ENCODE data around the gene DMAC2L. TPM values are rescaled to one million over a fixed set of nuclear protein-coding genes. Genes with fewer than 3 reads are reported as not detected.

Gene DMAC2L
- total RNA-seq, 1 donor from 2014 or later: 10.8 TPM

GRCh38 chr14:50272498-50272897 is 39.6 kb upstream of the DMAC2L start:
- Histone ChIP-seq H3K27me3 (ENCODE audit: control insufficient read depth, insufficient read depth, low read length) (no peaks in the 10 kb centered on the region), H3K36me3 (ENCODE audit: control insufficient read depth, insufficient read depth, low read length) (no peaks in the 10 kb centered on the region), H3K4me3 (ENCODE audit: low read depth, low read length) (no peak overlapping the region)
- FAIRE-seq (no peak), DNase-seq (ENCODE audit: low read depth) (peak; percentile 5)
- TF ChIP-seq CTCF (IDR thresholded peaks at IDR 0.05; ENCODE audit: insufficient read depth, low read length, severe bottlenecking): no peak

- Histone ChIP-seq H3K27me3 (ENCODE audit: control insufficient read depth, insufficient read depth, low read length) (no peaks in the 10 kb centered on the region), H3K4me3 (ENCODE audit: low read depth, low read length) (no peak overlapping the region), H3K36me3 (ENCODE audit: control insufficient read depth, insufficient read depth, low read length) (no peaks in the 10 kb centered on the region)
- peak; percentile 75 for FAIRE-seq
- DNase-seq (ENCODE audit: low read depth): no peak
- no peak for TF ChIP-seq CTCF (IDR thresholded peaks at IDR 0.05; ENCODE audit: insufficient read depth, low read length, severe bottlenecking)
Measured at GRCh38 chr14:50285861-50286260, 26.3 kb upstream of the DMAC2L start.

- no peak for FAIRE-seq
- Histone ChIP-seq H3K36me3 (ENCODE audit: control insufficient read depth, insufficient read depth, low read length) (no peaks in the 10 kb centered on the region), H3K27me3 (ENCODE audit: control insufficient read depth, insufficient read depth, low read length) (no peaks in the 10 kb centered on the region), H3K4me3 (ENCODE audit: low read depth, low read length) (no peak overlapping the region)
- TF ChIP-seq CTCF (IDR thresholded peaks at IDR 0.05; ENCODE audit: insufficient read depth, low read length, severe bottlenecking): no peak
- no peak for DNase-seq (ENCODE audit: low read depth)
Measured at GRCh38 chr14:50288146-50288545, 24.0 kb upstream of the DMAC2L start.

- TF ChIP-seq CTCF (IDR thresholded peaks at IDR 0.05; ENCODE audit: insufficient read depth, low read length, severe bottlenecking): no peak
- Histone ChIP-seq H3K36me3 (ENCODE audit: control insufficient read depth, insufficient read depth, low read length) (no peaks in the 10 kb centered on the region), H3K27me3 (ENCODE audit: control insufficient read depth, insufficient read depth, low read length) (no peaks in the 10 kb centered on the region), H3K4me3 (ENCODE audit: low read depth, low read length) (no peak overlapping the region)
- DNase-seq (ENCODE audit: low read depth) (no peak), FAIRE-seq (no peak)
Measured at GRCh38 chr14:50290306-50290705, 21.8 kb upstream of the DMAC2L start.

- no peak for FAIRE-seq
- no peak overlapping the region for H3K4me3 ChIP-seq (ENCODE audit: low read depth, low read length)
- TF ChIP-seq CTCF (IDR thresholded peaks at IDR 0.05; ENCODE audit: insufficient read depth, low read length, severe bottlenecking): no peak
- DNase-seq (ENCODE audit: low read depth): no peak
- no peaks in the 10 kb centered on the region for H3K27me3 ChIP-seq (ENCODE audit: control insufficient read depth, insufficient read depth, low read length)
- H3K36me3 ChIP-seq (ENCODE audit: control insufficient read depth, insufficient read depth, low read length): no peaks in the 10 kb centered on the region
Measured at GRCh38 chr14:50299585-50299984, 12.5 kb upstream of the DMAC2L start.

- no peak overlapping the region for H3K4me3 ChIP-seq (ENCODE audit: low read depth, low read length)
- no peak for FAIRE-seq
- no peaks in the 10 kb centered on the region for H3K27me3 ChIP-seq (ENCODE audit: control insufficient read depth, insufficient read depth, low read length)
- no peak for DNase-seq (ENCODE audit: low read depth)
- H3K36me3 ChIP-seq (ENCODE audit: control insufficient read depth, insufficient read depth, low read length): no peaks in the 10 kb centered on the region
- no peak for TF ChIP-seq CTCF (IDR thresholded peaks at IDR 0.05; ENCODE audit: insufficient read depth, low read length, severe bottlenecking)
Measured at GRCh38 chr14:50301914-50302313, 10.2 kb upstream of the DMAC2L start.

All from bronchial epithelial cell (primary cell).